K562 (cell line): Measurements from ENCODE around the gene MS4A4E. TPM values are rescaled to one million over a fixed set of nuclear protein-coding genes. Genes with fewer than 3 reads are reported as not detected.

Source experiments
- ATAC-seq: fragments of 200-7000 bp; cut with Tn5 transposase; 3 replicates; pipeline ENCODE4 v1.9.1; 2020; ENCODE audit warnings: moderate library complexity
- BruUV-seq: library from RNA; stranded (reverse); fragments of 400-500 nt; replicated peaks from 2 replicates; lab custom pipeline; 2021; lab: Mats Ljungman, UMichigan
- CTCF ChIA-PET: fragments of 300-600 bp; formaldehyde crosslinking; extraction: SDS; loops from one replicate; lab custom pipeline; 2021; ENCODE audit warnings: low intra/inter-chr PET ratio; lab: Yijun Ruan, JAX
- POLR2A ChIA-PET: fragments of 300-600, 350-650 bp; sonication (Branson Sonifier 250); formaldehyde crosslinking; extraction: SDS; loops from one replicate; lab custom pipeline; 2021; ENCODE audit warnings: antibody characterized with exemption, inconsistent platforms; lab: Yijun Ruan, JAX
- DNase-seq, 4 experiments: peaks; one replicate each; pipeline versions ENCODE4 v3.0.0 to v3.0.0-alpha.2; 2011 to 2018; ENCODE audit warnings: low spot score in 3 of 4, mixed read lengths in 3 of 4; ENCODE audit errors: extremely low read depth in 1 of 4
- FAIRE-seq: peaks from 2 replicates; lab custom pipeline; 2011; peaks lifted over from hg19 to GRCh38; lab: Jason Lieb, UNC
- H2AFZ ChIP-seq: 2 replicates; pipeline ENCODE4 v1.6.0; 2011; ENCODE audit warnings: low read depth, low read length, control low read depth, inconsistent platforms
- H3K27ac ChIP-seq: fragments of 200-600 bp; 3 replicates; pipeline ENCODE4 v1.8.0; 2011; ENCODE audit warnings: low read depth, mild to moderate bottlenecking, control low read depth, inconsistent platforms, low read length, moderate library complexity, mixed read lengths; ENCODE audit errors: extremely low read depth
- H3K27me3 ChIP-seq, 2 experiments: fragments of 300-600 bp in 1 of 2; 2 replicates in 1 of 2; 3 replicates in 1 of 2; pipeline versions ENCODE4 v1.6.0 to v1.8.0; 2011; ENCODE audit warnings: inconsistent platforms in 2 of 2, low read length in 2 of 2, mild to moderate bottlenecking in 1 of 2, mixed read lengths in 1 of 2, moderate library complexity in 1 of 2; ENCODE audit not compliant: control insufficient read depth in 2 of 2, insufficient read depth in 2 of 2
- H3K36me3 ChIP-seq: fragments of 300-600 bp; 3 replicates; pipeline ENCODE4 v1.8.0; 2011; ENCODE audit warnings: mild to moderate bottlenecking, low read length, inconsistent platforms; ENCODE audit not compliant: control insufficient read depth, insufficient read depth
- H3K4me1 ChIP-seq, 2 experiments: fragments of 200-600 bp in 1 of 2; replicated peaks in 1 of 2; 2 replicates in 1 of 2; 3 replicates in 1 of 2; pipeline versions ENCODE4 v1.5.1 to v1.8.0; 2011; ENCODE audit warnings: inconsistent platforms in 2 of 2, low read length in 2 of 2, mild to moderate bottlenecking in 1 of 2, mixed read lengths in 1 of 2, moderate library complexity in 1 of 2; ENCODE audit not compliant: control insufficient read depth in 2 of 2, insufficient read depth in 2 of 2
- H3K4me2 ChIP-seq: 2 replicates; pipeline ENCODE4 v1.6.1; 2011; ENCODE audit warnings: low read length, control low read depth, inconsistent platforms, mixed read lengths; ENCODE audit not compliant: insufficient read depth
- H3K4me3 ChIP-seq: fragments of 200-600 bp; sonication (generic), shearing (Covaris generic); 2 replicates; pipeline ENCODE4 v1.5.1; 2016; ENCODE audit warnings: control low read depth, inconsistent platforms
- H3K79me2 ChIP-seq: fragments of 200-600 bp; 3 replicates; pipeline ENCODE4 v1.8.0; 2011; ENCODE audit warnings: low read length, inconsistent platforms; ENCODE audit not compliant: control insufficient read depth, insufficient read depth
- H3K9ac ChIP-seq, 2 experiments: 2 replicates each; pipeline versions ENCODE4 v1.6.0 to v1.6.1; 2011; ENCODE audit warnings: low read depth in 2 of 2, low read length in 2 of 2, control low read depth in 1 of 2, inconsistent platforms in 1 of 2, mild to moderate bottlenecking in 1 of 2, mixed read lengths in 1 of 2; ENCODE audit not compliant: insufficient read depth in 1 of 2
- H3K9me1 ChIP-seq: one replicate; pipeline ENCODE4 v1.6.0; 2011; ENCODE audit warnings: inconsistent platforms, mild to moderate bottlenecking, low read length, moderate library complexity; ENCODE audit not compliant: control insufficient read depth, insufficient read depth
- H3K9me3 ChIP-seq: replicated peaks from 2 replicates; pipeline ENCODE4 v1.5.1; 2011; ENCODE audit warnings: low read depth, low read length, inconsistent platforms; ENCODE audit not compliant: control insufficient read depth, insufficient read depth
- H4K20me1 ChIP-seq: replicated peaks from 2 replicates; pipeline ENCODE4 v1.6.1; 2011; ENCODE audit warnings: low read length, inconsistent platforms, mixed read lengths; ENCODE audit not compliant: control insufficient read depth, insufficient read depth
- C11orf30 ChIP-seq: fragments of 450-650 bp; IDR thresholded peaks from 2 replicates; pipeline ENCODE4 v1.6.1; 2016; ENCODE audit warnings: low read depth, mild to moderate bottlenecking
- E2F3 ChIP-seq: fragments of 250-450 bp; sonication (Bioruptor Pico); IDR thresholded peaks from 2 replicates; pipeline ENCODE4 v1.4.0; 2020; ENCODE audit warnings: mild to moderate bottlenecking
- EP300 ChIP-seq: IDR thresholded peaks from 2 replicates; pipeline ENCODE4 v1.6.1; 2012; ENCODE audit warnings: low read length, improper control_type of control experiment
- KHSRP ChIP-seq: fragments of 450-650 bp; IDR thresholded peaks from 2 replicates; pipeline ENCODE4 v1.6.1; 2017
- NEUROD1 ChIP-seq: fragments of 150-350 bp; IDR thresholded peaks from 2 replicates; pipeline ENCODE4 v1.6.1; 2014; ENCODE audit warnings: borderline replicate concordance, low read length, low read depth; ENCODE audit not compliant: partially characterized antibody
- RAD51 ChIP-seq: fragments of 450-650 bp; IDR thresholded peaks from 2 replicates; pipeline ENCODE4 v1.7.1; 2016; ENCODE audit warnings: low read depth, mild to moderate bottlenecking, borderline replicate concordance
- RBBP5 ChIP-seq: fragments of 200-600 bp; sonication (generic); IDR thresholded peaks from 2 replicates; pipeline ENCODE4 v1.6.1; 2012; ENCODE audit warnings: borderline replicate concordance, mild to moderate bottlenecking, low read length, control low read depth, inconsistent platforms; ENCODE audit not compliant: insufficient read depth, poor library complexity, severe bottlenecking
- TEAD2 ChIP-seq: fragments of 450-650 bp; IDR thresholded peaks from 2 replicates; pipeline ENCODE4 v1.6.1; 2016; ENCODE audit warnings: missing genetic modification characterization, control low read depth, missing compliant biosample characterization
- UBTF ChIP-seq, 2 experiments: IDR thresholded peaks; 2 replicates each; pipeline ENCODE4 v1.6.1; 2012; ENCODE audit warnings: improper control_type of control experiment in 2 of 2, low read depth in 2 of 2, low read length in 2 of 2, borderline replicate concordance in 1 of 2
- ZNF140 ChIP-seq: fragments of 250-450 bp; sonication (Bioruptor Pico); IDR thresholded peaks from 2 replicates; pipeline ENCODE4 v1.8.0; 2021; ENCODE audit warnings: moderate library complexity, mild to moderate bottlenecking, inconsistent platforms
- ZNF444 ChIP-seq: fragments of 250-450 bp; sonication (Bioruptor Pico); IDR thresholded peaks from 2 replicates; pipeline ENCODE4 v1.4.0; 2020; ENCODE audit warnings: mild to moderate bottlenecking, moderate library complexity
- ZNF449 ChIP-seq: fragments of 250-450 bp; sonication (Bioruptor Pico); IDR thresholded peaks from 2 replicates; pipeline ENCODE4 v1.8.0; 2022; ENCODE audit warnings: moderate library complexity, mild to moderate bottlenecking, inconsistent platforms
- WGBS: fragments of 100-300 bp; shearing (Covaris generic); methylation state at CpG from one replicate; pipeline ENCODE4 v1.1.6; 2016; ENCODE audit warnings: low coverage, mixed read lengths; ENCODE audit not compliant: insufficient coverage; ENCODE audit errors: missing lambda C conversion rate; 5-methylcytosine and 5-hydroxymethylcytosine counted together
- in situ Hi-C: fragments of 300-500 bp; cut with MboI; formaldehyde crosslinking; loops from 4 replicates; pipeline ENCODE4 v1.15.0; 2018; ENCODE audit warnings: inconsistent platforms, mixed read lengths
- intact Hi-C: fragments of 100-400 bp; cut with micrococcal nuclease; formaldehyde crosslinking; loops from 2 replicates; pipeline ENCODE4 v1.14.2; 2022
- polyA plus RNA-seq, 8 experiments: library from polyadenylated mRNA; depleted of rRNA in 4 of 8; stranded (reverse) in 5 of 8; unstranded in 3 of 8; fragments of >200 nt; fragmentation: Nextera tagmentation in 2 of 8; fragmentation: Illumina TruSeq in 1 of 8; extraction: Ambion mirVana in 2 of 8; extraction: Trizol in 1 of 8; gene quantifications; 2 replicates each; pipeline versions ENCODE4 v1.2.1 to v1.2.3, GENCODE V29; 2011 to 2014; ENCODE audit warnings: inconsistent platforms in 1 of 8, missing spikeins in 1 of 8
- total RNA-seq, 7 experiments: library from RNA; depleted of rRNA in 6 of 7; stranded (reverse); fragments of >200 nt in 6 of 7; fragmentation: Illumina TruSeq in 2 of 7; extraction: Trizol in 2 of 7; gene quantifications; 2 replicates each; pipeline versions ENCODE4 v1.2.1 to v1.2.3, GENCODE V29; 2011 to 2021; ENCODE audit warnings: low replicate concordance in 1 of 7

Gene MS4A4E
- total and polyA plus RNA-seq, 9 of the 15 experiments (the other 6 are each of a cell fraction or from before 2014, with no cell fraction given) = 0.11 to 0.81 (median 0.36) TPM; not detected in 2

- no peak overlapping the region for H3K9ac ChIP-seq
- ATAC-seq (no peak), FAIRE-seq (no peak), DNase-seq (no peak)
- CTCF ChIA-PET = no interaction called here
- no peak overlapping the region for H2AFZ ChIP-seq
- H3K79me2 ChIP-seq = no peaks in the 10 kb centered on the region
- no peak overlapping the region for H3K4me3 ChIP-seq
- no peaks in the 10 kb centered on the region for H3K4me1 ChIP-seq
- TF ChIP-seq ZNF140 (no peak), E2F3 (CRISPR knock-in tag) (no peak), ZNF449 (CRISPR knock-in tag) (no peak), C11orf30 (no peak), TEAD2 (tag) (no peak), UBTF (IDR thresholded peaks at IDR 0.05; ENCODE audit: borderline replicate concordance in 1 of 2, low read depth in 2 of 2, low read length in 2 of 2) (no peak), RAD51 (no peak), NEUROD1 (no peak), RBBP5 (no peak), EP300 (no peak), ZNF444 (CRISPR knock-in tag) (no peak), KHSRP (no peak)
- intact Hi-C loops (no loop called here), in situ Hi-C loops (loop anchor here (10.0 kb wide), 1 partner anchor 433 kb away; no protein-coding TSS in a partner anchor)
- H3K4me2 ChIP-seq = no peak overlapping the region
- H4K20me1 ChIP-seq = no peaks in the 10 kb centered on the region
- WGBS = 29% methylated on average over 4 of the region's 4 CpGs
- no peaks in the 10 kb centered on the region for H3K9me1 ChIP-seq
- POLR2A ChIA-PET = no interaction called here
- H3K36me3 ChIP-seq = no peaks in the 10 kb centered on the region
- no peaks in the 10 kb centered on the region; a peak in 1 of 5 replicates for H3K27me3 ChIP-seq
- no peak overlapping the region for H3K27ac ChIP-seq
- no TSS peak for BruUV-seq
- no peaks in the 10 kb centered on the region for H3K9me3 ChIP-seq
Measured at GRCh38 chr11:60257956-60258722, 15.2 kb upstream of the MS4A4E start.
